Measurements from ENCODE around the gene NTN3.

NTN3 gene

DNA sequence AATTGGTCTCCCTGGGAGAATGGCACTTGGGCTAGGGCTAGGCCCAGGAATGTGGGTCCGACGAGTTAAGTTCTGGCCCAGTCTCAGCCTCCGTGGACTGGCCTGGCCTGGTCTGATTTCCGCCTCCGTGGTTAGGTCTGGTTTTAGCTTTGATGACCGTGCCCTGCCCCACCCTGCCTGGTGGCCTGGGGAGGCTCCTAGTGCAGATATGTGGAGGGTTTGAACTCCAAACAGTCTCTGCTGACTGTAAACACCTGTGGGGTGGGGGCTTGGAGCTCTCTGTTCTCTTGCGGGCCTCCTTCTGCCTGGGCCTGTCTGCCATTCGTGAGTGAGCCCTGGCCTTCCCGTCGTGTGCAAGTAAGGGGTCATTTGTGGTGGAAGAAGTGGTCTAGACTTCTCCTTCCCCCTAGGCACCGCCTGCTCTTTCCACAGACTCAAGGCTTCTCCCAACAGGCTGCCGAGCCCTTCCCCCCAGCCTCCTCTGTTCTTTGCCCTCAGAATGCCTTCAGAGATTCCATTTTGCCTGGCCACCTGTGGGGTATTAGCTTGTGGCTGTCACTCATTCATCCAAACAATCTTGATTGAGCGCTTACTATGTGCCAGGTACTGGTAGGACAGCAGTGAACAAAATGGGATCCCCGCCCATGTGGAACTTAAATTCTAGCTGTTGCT is 44.2 kb downstream of the NTN3 start:
- peak overlapping the region; percentile 95 for H3K27ac ChIP-seq
- TF ChIP-seq ZFX (IDR thresholded peaks at IDR 0.05), result no peak
- TF ChIP-seq CTCF (conservative IDR thresholded peaks at IDR 0.05), result no peak

DNA sequence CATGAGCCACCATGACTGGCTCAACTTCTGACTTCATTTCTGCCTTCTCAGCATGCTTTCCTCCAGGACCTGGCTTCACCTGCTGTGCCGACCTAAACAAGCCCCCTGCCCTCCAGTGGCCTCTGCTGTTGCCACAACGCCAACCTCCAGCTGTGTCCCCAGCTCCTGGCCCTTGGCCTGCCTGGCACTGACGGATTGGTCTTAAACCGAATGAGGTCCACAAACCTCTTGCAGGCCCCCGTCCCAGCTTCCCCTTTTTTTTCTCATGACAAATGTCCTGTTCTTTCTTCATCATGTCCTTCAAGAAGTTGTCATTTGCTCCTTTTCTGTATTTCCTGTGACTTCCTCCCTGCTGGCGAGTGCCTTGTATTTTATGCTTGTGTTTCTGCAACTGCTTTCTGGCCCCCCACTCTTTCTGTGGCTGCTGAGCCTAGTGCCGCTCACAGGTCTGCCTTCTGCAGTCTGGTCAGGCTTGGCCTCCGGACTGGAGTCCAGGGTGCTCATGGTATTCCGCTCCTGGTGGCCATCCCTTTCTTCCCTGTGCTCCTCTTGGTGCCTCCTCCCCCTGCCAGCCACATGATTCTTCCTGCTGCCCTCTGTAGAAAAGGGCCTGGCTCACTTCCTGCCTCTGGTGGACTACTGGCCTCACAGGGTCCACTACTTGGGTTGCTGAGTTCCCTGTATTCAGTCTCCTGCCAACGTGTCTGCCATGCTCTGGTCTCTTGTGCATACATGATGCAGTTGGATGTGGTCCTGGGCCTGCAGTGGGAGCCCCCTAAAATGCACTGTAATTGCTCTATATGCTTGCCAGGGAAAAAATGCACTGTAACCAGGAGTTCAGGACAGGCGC is 45.5 kb downstream of the NTN3 start:
- no peak for TF ChIP-seq ZFX (IDR thresholded peaks at IDR 0.05)
- TF ChIP-seq CTCF (conservative IDR thresholded peaks at IDR 0.05), result no peak
- peak overlapping the region; percentile 58; the same call in 1 of the 2 replicates for H3K27ac ChIP-seq

DNA sequence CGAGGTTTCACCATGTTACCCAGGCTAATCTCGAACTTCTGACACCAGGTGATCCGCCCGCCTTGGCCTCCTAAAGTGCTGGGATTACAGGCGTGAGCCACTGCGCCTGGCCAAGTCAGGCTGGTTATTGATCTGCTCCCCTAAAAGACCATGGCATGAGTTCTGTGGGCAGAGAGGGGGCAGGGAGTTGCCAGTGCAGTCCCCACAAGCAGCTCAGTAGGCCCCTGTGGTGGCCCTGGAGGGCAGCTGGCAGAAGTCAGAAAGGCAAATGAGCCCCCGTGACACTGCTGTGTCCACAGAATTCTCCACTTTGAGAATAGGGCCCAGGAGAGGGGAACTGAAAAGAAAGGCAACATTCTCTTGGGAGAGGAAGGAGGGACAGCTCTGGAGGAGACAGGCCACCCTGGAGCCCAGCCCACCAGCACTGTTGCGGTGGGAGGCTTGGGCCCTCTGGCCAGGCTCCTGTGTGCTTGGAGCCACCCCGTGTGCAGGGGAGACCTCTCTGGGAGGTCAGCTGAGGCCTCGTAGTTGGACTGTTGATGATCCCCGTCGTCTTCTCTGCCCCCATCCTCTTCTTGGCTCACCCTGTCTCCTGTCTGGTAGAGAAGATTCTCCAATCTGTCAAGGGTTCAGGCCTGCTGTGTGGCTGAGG is 47.0 kb downstream of the NTN3 start:
- TF ChIP-seq ZFX (IDR thresholded peaks at IDR 0.05) (no peak), CTCF (conservative IDR thresholded peaks at IDR 0.05) (no peak)
- H3K27ac ChIP-seq, result peak overlapping the region; percentile 58

DNA sequence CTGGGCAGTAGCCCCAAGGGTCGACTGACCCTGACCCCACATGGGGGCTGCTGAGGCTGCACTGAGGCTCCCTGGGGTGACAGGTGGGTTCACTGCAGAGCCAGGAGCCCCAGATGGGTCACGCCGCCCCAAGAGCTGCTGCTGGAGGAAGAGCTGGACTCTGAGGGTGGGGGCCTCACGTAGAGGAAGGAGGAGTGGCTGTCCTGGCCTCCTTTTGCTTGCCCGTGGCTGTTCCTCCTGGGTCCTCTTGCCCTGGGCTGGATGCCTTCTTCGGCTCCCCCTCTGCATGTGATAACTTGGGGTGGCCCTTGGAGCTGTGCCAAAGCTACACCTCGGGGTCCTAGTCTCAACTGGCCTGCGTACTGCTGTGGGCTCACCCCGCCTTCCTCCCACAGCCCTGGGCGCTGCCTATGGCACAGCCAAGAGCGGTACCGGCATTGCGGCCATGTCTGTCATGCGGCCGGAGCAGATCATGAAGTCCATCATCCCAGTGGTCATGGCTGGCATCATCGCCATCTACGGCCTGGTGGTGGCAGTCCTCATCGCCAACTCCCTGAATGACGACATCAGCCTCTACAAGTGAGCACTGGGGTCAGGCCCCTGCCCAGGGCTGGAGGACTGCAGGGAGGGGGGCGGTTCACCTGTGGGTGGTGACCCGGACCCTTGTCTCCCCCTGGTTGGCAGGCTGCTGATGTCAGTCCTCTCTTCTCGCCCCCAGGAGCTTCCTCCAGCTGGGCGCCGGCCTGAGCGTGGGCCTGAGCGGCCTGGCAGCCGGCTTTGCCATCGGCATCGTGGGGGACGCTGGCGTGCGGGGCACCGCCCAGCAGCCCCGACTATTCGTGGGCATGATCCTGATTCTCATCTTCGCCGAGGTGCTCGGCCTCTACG is 48.0 kb downstream of the NTN3 start:
- H3K27ac ChIP-seq, result peak overlapping the region; percentile 58
- no peak; the same call in 1 of the 2 replicates for TF ChIP-seq CTCF (conservative IDR thresholded peaks at IDR 0.05)
- no peak for TF ChIP-seq ZFX (IDR thresholded peaks at IDR 0.05)

- peak overlapping the region; percentile 58 for H3K27ac ChIP-seq
- TF ChIP-seq CTCF (conservative IDR thresholded peaks at IDR 0.05) (no peak), ZFX (IDR thresholded peaks at IDR 0.05) (no peak)
Observed at GRCh38 chr16:2519711-2520080, 48.6 kb downstream of the NTN3 start.

GRCh38 chr16:2520097-2520783 is 49.1 kb downstream of the NTN3 start, which contains the start of gene AMDHD2:
TSS of gene AMDHD2 (plus strand) at chr16:2520371. CDS start at chr16:2520459, 88 bp downstream.
- no peak for TF ChIP-seq CTCF (conservative IDR thresholded peaks at IDR 0.05)
- TF ChIP-seq ZFX (IDR thresholded peaks at IDR 0.05), result no peak
- peak within 1 kb of the TSS; percentile 58 for H3K27ac ChIP-seq

Measured in C4-2B (cell line).